ENCODE results near the gene EMCN.
"Not testable (repeated sequence)": the region's sequence is repeated elsewhere in the genome, so short reads cannot be mapped to it uniquely, and the experiment has no call there.

Gene EMCN

DNA sequence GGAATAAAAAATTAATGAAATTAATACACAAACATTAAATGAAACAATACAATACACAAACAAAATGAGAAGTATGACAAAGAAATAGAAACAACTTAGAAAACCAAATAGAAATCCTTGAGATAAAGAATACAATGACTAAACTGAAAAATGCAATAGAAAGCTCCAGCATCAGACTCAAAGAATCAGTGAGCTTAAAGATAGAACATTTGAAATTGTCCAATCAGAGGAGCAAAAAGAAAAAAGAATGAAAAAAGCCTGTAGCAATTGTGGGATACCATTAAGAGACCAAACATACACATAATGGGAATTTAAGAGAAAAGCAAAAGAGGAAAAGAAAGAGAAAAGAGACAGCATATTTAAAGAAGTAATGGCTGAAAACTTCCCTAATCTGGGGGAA is 25.7 kb downstream of the EMCN start:
- DNase-seq: no peak

DNA sequence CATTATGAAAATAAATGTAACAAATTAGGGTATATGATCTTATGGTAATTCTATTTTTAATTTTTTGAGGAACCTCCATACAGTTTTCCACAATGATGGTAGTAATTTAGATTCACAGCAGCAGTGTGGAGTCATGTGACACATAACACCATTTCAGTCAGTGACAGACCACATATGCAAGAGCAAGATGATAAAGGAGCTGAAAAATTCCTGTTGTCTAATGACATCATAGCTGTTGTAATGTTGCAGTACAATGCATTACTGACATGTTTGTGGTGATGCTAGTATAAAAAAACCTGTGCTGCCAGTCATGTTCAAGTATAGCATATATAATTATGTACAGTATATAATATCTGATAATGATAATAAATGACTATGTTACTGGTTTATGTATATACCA is 28.5 kb downstream of the EMCN start:
- DNase-seq: no peak

DNA sequence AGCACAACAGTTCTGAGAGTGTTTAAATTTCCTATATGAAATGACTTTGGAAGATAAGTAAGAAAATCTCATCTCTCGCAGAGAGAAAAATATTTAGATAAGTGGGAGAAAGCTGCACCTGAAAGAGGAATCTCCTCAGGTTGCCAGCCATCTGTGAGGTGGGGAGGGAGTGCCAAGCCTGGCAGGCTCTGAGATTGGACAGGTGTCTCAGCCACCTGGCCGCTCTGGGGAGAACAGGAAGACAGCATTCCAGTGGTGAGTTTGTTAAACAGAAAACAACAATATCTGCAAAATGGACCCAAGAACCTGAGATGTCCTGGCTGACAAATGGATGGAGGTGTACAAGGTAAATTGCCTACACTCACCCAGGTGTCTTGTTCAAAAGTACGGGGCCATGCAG is 31.3 kb downstream of the EMCN start:
- no peak for DNase-seq

DNA sequence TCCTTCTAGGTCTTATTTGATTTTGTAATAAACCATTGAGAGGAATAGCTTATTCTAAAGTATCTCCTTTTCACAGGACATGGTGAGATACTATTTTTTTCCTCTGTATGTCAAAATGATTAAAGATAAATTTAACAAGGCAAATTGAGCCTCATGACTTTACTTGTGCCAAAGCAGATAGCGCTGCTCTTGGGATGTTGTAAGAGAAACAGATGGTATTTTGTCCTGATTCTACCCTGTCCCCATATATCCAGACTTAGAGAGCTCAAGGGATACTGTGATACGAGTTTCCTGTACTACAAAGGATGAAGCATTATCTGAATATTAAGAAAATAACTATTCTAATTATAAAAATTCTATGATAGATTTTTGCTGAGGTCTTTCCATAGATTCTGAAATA is 34.0 kb downstream of the EMCN start:
- DNase-seq: no peak

DNA sequence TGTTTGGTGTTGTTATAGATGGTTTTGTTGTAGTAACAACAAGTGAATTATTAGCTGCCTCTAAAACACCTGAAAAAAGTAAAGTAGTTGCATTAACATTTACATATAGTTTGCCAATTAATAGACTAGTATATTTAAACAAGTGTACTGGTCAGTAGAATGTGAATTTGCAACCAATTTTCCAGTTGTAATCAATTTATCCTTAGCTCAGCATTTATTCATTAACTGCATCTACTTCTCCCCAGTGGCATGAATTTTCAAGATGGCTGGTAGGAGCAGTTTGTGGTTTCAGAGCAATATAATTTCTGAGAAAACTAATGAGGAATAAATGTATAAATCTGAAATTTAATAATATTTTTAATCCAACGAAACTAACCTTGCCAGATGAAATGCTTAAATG is 37.9 kb downstream of the EMCN start:
- no peak for DNase-seq

DNA sequence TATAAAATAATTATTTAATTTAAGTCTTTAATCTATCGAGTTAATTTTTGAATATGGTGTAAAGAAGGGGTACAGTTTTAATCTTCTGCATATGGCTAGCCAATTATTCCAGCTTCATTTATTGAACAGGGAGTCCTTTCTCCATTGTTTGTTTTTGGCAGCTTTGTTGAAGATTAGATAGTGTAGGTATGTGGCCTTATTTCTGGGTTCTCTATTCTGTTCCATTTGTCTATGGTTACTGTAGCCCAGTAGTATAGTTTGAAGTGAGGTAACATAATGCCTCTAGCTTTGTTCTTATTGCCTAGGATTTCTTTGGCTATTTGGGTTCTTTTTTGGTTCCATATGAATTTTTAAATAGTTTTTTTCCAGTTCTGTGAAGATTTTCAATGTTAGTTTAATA is 48.3 kb downstream of the EMCN start:
- no peak for DNase-seq

DNA sequence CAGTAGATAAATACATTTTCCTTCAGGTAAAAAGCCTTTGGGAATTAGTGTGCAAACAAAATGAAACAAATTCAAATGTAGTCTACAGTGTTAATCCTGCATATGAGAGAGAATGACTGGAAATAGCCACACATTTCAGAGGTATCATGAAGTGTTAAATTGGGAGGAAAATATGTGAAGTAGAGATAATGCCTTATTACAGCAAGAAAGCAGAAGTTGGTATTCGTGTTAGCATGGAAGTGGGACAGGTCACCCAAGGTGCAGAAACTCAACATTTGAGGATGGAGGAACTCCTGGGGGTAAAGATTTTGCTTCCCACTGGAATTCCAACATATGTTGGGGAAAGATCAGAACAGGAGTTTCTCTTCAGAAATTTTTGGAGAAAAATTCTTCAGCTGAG is 51.3 kb downstream of the EMCN start:
- DNase-seq: no peak

DNA sequence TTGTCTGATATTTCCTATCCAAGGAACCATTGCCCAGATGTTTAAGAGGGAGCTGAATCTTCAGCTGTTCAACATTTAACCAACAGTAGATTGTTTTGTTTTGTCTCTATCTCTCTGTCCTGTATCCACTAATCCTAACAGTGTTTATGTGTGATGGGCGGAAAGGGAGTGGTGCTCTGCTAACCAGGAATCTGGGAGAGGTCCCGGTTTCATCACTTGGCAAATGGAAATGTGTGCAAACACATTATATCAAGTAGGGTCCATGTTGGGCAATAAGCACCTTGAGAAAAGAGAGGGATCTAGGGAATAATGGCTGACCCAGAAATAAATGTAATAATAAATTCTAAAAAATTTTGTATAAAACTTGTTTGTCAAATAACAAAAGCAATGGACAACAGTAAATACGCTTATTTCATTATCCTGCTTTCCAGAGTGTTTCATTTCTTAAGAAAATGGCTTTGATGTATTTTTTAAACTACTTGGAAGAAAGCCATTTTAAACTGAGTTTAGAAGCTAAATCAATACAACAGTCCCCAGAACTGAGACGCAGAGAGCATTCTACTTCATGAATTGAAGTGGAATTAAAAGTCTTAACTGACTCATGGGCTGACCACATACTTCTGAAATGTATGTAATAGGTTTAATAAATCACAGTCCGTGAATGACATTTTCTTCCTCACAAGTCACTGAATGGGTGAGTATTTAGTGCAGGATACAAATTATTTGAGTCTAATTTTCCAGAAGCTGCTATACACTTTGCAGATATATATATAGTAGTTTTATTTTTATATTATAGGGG is 55.8 kb downstream of the EMCN start:
- DNase-seq: no peak

DNA sequence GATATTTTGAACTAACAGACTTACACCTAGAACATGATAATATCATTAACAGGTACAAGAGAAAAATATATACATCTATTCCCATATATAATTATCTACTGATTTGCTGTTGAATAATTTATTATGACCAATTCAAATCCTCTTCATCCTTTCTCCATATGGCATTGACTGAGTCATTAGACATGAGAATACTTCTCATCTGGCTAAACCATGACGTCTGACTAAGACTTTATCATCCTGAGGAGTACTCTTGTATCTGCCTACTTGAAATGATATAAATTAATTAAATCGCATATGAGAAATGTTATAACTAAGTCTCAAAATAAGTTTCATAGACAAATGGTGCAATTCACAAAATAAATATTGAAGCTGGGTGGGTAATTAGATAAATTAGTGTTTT is 67.4 kb downstream of the EMCN start:
- no peak for DNase-seq

DNA sequence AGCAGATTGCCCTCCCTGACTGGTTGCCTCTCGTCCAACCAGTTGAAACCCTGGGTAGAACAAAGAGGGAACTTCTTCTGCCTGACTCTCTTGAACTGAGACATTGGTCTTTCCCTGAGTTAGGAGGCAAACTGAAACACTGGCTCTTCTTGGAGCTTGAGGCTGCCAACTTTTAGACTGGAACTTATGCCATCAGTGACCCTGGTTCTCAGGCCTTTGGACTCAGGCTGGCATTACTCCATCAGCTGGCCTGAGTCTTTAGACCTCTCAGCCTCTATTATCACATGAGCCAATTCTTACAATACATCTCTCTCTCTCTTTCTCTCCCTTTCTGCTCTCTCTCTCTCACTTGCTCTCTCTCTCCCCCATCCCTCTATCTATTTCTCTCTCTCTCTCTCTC is 86.4 kb downstream of the EMCN start:
- DNase-seq: no peak

DNA sequence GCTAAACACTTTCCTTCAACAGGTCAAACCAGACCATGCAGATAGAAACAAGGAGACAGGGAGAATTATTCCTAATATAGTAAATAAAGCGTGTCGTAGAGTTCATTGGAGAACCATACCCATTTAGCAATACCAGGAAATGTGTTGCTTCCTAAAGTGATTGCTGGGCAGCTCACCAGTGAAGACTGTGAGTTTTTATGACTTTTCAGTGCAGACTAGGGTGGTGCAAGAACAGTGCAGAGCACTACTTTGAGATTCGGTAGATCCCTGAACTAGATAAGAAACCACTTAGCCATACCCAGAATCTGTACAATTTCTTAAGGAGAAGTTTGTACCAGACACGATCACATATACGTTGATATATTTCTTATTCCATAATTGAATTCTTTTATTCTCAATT is 87.4 kb downstream of the EMCN start:
- DNase-seq: no peak

DNA sequence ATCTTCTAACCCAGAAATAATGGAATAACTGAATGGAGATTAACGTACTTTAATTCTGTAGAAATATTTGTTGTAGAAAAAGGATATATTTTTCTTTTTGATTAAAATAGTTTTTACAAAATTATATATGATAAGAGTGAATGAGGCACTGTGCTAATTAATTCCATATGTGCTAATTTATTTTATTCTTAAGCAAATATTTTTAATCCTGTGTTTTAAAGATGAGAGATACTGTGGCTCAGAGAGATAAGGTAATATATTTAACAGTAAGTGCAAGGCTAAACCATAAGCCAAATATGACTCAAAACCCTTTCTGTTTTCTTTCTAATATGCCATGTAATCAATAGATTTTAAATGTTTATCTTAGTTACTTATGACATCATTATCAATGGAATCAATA is 88.2 kb downstream of the EMCN start:
- no peak for DNase-seq

DNA sequence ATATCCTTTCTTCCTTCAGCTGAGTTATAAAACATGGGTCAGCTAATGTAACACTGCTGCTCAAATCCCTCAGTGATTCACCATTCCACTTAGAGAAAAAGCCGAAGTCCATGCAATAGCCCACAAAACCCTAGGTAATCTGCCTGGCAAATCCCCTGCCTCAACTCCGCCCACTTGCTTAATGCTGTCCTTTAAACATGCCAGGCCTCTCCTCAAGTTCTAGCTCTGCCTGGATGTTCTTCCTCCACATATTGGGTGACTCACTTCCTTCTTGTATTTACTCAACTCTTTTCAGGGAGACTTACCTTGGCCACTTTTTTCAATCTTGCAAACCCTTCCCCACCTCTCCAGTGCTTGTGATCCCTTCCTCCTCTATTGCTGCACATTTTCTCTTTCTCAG is 89.8 kb downstream of the EMCN start:
- no peak for DNase-seq

DNA sequence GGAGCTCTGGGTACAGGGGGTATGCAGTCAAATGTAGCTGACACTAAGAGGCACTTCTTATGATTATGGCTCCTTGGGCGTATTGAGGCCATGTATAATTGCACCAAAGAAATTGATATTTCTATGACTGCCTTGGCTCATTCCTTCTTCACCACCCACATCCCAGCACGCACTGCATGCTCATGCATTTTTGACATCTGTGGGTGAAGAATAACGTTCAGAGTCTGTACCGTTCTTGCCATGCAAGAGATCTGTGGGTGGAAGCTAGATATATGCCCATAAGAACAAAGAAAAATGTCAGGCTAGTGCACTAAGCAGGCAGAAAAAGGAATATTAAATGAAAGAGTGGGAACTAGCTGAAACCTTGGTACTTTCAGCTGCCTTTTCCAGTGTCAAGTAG is 93.4 kb downstream of the EMCN start:
- DNase-seq: no peak

DNA sequence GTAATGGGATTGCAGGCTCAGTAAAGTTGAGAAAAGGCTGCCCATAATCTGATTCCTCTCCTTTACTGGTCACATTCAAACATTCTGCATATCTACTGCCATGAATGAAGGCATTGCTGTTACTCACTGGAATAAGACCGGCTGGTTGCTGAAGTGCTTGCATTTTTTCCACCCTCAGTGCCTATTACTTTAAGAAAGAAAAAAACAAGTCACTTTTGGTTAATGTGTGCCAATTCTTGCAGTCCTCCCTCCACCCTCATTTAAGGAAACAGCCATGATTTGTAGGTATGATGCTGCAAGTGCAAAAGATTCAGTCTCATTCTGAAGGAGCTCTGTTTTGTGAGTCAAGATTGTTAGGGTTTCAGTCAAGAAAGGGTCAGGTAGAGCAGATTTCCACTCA is 94.9 kb downstream of the EMCN start:
- no peak for DNase-seq

DNA sequence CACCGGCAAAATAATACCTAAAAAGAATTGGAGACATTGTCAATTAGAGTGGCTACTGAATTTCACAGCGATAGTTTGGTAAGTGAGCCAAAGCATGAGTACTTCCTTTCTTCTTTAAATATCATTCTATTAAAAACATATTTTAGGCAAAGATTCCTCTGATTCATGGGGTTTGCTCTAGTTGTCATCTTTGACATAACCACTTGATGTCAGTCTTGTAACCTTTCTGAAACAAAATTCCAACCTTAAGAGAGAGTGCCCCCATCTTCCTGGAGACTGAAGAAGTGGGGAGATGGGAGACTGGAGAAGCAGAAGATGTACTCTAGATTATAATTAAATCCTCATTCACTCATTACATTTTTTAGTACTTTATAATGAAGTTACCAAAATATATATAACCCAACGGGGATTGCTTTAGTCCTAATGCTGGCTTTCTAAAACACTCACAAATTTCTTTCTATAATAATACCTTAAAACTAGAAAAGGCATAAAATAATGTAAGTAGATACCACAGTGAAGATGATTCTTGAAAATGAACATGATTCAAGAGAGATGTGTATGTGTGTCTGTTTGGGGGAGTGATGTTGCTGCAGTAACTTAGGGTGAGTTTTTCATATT is 96.4 kb downstream of the EMCN start:
- no peak for DNase-seq

DNA sequence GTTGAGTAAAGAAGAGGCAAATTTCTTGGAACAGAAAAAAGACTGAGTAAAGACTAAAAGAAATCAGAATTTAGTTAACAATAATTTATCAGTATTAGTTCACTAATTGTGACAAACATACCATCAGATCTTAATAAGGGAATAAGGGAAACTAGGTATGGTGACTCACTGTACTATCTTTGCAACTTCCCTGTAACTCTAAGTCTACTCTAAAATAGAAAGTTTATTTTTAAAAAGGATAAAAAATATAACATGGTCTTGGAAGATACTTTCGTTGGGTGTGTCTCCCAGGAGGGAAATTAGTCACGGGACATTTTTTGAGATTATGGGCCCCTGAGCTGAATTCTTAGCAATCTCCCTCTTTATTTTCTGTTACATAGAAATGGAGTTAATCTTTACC is 97.3 kb downstream of the EMCN start:
- DNase-seq: no peak

DNA sequence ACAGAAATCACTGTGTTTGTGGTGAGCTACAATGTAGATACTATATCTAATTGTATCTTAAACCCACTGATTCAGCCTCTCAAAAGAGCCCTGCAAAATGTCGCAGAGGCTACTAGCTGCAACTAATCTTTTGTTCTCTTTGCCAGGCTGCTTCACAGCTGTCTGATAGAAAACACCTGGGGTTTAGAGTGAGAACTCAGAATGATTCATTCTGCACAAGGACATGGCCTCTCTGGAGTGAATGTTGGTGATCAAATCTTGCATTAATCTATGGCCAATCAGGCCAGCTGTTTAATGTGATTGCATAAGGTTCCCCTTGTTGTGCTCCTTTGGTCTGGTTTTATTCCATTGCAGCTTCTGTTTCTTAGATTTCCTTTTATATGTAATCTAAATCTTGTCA is 100.3 kb downstream of the EMCN start:
- DNase-seq: no peak

DNA sequence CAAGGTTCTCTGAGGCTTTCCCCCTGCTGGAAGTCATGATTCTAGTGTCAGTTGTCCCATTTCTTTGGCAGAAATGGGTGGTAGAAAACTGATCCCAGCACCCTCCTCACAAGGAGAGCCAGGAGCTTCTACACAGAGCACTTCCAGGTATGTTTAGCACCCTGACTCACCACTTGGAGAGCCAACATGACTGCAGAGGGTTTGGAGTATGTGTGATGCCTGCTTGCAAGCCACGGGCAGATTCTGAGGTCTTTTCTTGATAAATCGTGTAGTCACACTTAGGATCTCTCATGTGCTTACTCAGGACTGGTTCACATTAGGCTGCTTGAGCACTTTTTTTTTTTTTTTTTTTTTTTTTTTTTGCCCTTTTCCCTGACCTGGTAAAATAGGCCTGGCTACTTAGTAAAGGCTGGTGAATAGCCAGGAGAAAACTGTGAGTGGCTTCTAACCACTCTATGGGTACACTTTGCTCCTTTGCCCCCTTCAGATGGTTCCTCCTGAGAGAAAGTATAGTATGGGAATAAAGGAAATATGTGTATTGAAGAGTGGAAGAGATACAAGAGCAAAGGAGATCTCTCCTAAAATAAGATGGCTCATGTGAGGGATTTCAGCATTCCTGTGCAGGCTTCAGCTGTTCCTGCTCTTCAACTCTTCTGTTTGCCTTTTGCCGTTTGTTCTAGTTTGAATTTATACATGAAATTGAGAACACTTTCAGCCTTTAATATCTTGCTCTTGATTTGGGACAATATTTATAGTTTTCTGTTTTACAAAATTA is 103.6 kb downstream of the EMCN start:
- no peak for DNase-seq

DNA sequence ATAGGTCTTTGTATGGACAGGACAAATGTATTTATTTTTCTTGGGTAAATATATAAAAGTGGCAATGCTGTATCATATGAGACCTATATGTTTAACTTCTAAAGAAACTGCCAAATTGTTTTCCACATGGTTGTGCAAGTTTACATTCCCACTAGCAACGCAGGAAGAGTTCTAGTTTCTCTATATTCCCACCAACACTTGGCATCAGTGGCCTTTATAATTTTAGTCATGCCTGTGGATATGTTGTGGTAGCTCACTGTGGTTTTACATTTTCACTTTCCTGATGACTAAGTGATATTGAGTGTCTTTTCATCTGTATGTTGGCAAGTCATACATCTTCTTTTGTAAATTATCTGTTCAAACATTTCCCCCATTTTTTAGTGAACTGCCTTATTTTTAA is 126.0 kb downstream of the EMCN start:
- no peak for DNase-seq

DNA sequence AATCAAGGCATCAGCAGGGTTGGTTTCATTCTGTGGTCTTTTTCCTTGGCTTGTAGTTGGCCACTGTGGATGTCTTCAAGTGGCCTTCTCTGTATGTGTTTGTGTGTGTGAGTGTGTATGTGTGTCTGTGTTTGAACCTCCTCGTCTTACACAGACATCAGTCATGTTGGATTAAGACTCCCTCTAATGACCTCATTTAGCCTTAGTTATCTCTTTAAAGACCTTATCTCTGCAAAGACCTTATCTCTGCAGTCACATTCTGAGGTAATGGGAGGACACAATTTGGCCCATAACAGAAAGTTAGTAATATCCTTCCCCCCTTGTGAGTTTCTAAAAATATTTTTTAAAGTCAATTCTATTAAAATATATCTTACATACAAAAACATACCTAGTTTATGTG is 126.7 kb downstream of the EMCN start:
- no peak for DNase-seq

DNA sequence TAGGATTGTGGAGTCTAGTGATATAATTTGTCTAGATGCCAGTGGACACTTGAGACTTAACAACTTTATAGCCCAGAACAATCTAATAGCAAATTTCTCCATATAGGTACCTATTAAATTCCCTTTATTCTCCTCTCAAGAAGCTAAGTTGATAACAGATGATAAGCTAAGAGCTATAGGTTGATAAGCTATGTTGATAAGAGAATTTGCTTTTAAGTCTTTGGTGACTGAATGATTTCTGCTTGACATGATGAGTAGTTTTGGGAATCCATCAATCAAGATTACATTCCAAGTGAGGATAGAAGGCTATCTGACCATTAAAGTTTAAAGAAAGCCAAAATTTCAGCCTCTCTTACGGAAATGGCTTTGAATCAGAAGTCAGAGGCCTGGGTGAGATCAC is 131.6 kb downstream of the EMCN start:
- no peak for DNase-seq

DNA sequence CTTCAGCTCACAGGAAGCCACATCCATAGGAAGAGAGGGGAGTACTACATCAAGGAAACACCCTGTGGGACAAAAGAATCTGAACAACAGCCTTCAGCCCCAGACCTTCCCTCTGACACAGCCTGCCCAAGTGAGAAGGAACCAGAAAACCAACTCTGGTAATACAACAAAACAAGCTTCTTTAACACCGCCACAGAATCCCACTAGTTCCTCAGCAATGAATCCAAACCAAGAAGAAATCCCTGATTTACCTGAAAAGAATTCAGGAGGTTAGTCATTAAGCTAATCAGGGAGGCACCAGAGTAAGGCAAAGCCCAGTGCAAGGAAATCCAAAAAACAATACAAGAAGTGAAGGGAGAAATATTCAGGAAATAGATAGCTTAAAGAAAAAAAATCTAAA is 137.4 kb downstream of the EMCN start:
- not testable (repeated sequence) for DNase-seq

DNA sequence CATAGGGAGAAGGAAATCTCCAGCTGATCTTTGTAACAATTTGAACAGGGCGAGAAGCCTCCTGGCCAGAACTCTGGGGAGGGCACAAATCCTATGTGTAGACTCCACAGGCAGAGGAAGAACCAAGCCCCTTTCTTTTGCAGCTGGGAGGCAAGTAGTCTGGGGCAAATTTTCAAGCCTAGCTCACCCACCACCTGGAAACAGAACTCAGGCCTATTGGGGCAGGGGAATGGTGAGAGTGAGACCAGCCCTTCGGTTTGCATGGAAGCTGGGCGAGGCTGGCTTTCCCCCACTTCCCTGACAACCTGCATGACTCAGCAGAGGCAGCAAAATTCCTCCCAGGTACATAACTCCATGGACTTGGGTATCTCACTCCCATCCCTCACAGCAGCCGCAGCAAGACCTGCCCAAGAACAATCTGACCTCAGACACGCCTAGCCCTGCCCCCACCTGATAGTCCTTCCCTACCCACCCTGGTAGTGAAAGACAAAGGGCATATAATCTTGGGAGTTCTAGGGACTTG is 138.2 kb downstream of the EMCN start:
- DNase-seq: no peak
